Upper lobe of left lung (tissue), 6 donors: ENCODE data around the gene TTC12. TPM values are rescaled to one million over a fixed set of nuclear protein-coding genes. Genes with fewer than 3 reads are reported as not detected.

Experiments
- ATAC-seq, 2 donors: fragments of 200-7000 bp; cut with Tn5 transposase; one replicate each; pipeline ENCODE4 v1.9.1; 2022; ENCODE audit warnings: mild to moderate bottlenecking in 2 of 2, moderate library complexity in 2 of 2; ENCODE audit not compliant: low FRiP score in 2 of 2
- DNase-seq, 2 donors: peaks; one replicate each; pipeline ENCODE4 v3.0.0-alpha.2; 2019 to 2020
- H3K27ac ChIP-seq, 4 donors: fragments of 200-600 bp; sonication (generic); one replicate each; pipeline ENCODE4 v1.5.1; 2016 to 2019
- H3K27me3 ChIP-seq, 4 donors: fragments of 200-600 bp; sonication (generic); one replicate each; pipeline ENCODE4 v1.5.1; 2017 to 2019
- H3K36me3 ChIP-seq, 4 donors: fragments of 200-600 bp; sonication (generic); one replicate each; pipeline ENCODE4 v1.5.1; 2016 to 2019
- H3K4me1 ChIP-seq, 4 donors: fragments of 200-600 bp; sonication (generic); one replicate each; pipeline ENCODE4 v1.5.1; 2018 to 2019
- H3K4me3 ChIP-seq, 4 donors: fragments of 200-600 bp; sonication (generic); one replicate each; pipeline ENCODE4 v1.5.1; 2017 to 2019; ENCODE audit warnings: mild to moderate bottlenecking in 2 of 4, moderate library complexity in 1 of 4
- H3K9me3 ChIP-seq, 4 donors: fragments of 200-600 bp; sonication (generic); one replicate each; pipeline ENCODE4 v1.5.1; 2018 to 2019
- CTCF ChIP-seq, 6 experiments: fragments of 450-650 bp in 4 of 6; fragments of 200-600 bp in 2 of 6; sonication (generic) in 2 of 6; IDR thresholded peaks; one replicate each; pipeline ENCODE4 v1.5.1; 2016 to 2019; ENCODE audit warnings: antibody characterized with exemption in 6 of 6
- EP300 ChIP-seq, 4 donors: sonication (generic); formaldehyde crosslinking; IDR thresholded peaks; one replicate each; pipeline ENCODE4 v1.5.1; 2017; ENCODE audit warnings: antibody characterized with exemption in 4 of 4, control low read depth in 2 of 4
- POLR2A ChIP-seq, 4 donors: fragments of 450-650 bp; IDR thresholded peaks; one replicate each; pipeline ENCODE4 v1.5.1; 2016 to 2017; ENCODE audit warnings: antibody characterized with exemption in 4 of 4, mild to moderate bottlenecking in 2 of 4
- POLR2AphosphoS5 ChIP-seq, 2 donors: sonication (generic); formaldehyde crosslinking; IDR thresholded peaks; one replicate each; pipeline ENCODE4 v1.5.1; 2017; ENCODE audit warnings: antibody characterized with exemption in 2 of 2
- WGBS, 2 donors: methylation state at CpG; one replicate each; pipeline ENCODE4 v1.1.5; 2017 to 2018; 5-methylcytosine and 5-hydroxymethylcytosine counted together
- total RNA-seq, 6 donors: library from RNA; depleted of rRNA in 4 of 6; stranded (reverse); fragments of >200 nt in 4 of 6; gene quantifications; one replicate each; pipeline versions ENCODE4 v1.1.0 to v1.2.1, GENCODE V29; 2016 to 2021
- donor health status: DM: no; HTN: no; CAD: no; lungs with moderate emphysema.
- donor health status: DM: no; HTN: yes; CAD: no; lungs with severe emphysema.

The TTC12 gene
- total RNA-seq, 6 donors from 2014 or later: 11.6 to 56.7 (median 16.1) TPM

- no peaks in the 10 kb centered on the region for H3K9me3 ChIP-seq
- no peak overlapping the region for H3K4me3 ChIP-seq
- H3K27ac ChIP-seq: no peak overlapping the region
- WGBS, 2 donors: 67 to 79% methylated on average over 5 of the region's 5 CpGs
- no peak for DNase-seq
- no peak for TF ChIP-seq EP300 (IDR thresholded peaks at IDR 0.05)
- TF ChIP-seq POLR2A (IDR thresholded peaks at IDR 0.05): no peak
- no peak for TF ChIP-seq CTCF (IDR thresholded peaks at IDR 0.05)
- TF ChIP-seq POLR2AphosphoS5 (IDR thresholded peaks at IDR 0.05): no peak
- peaks cover 0 to 96% (median 51%) of the 10 kb centered on the region in 4 donors for H3K36me3 ChIP-seq
- no peaks in the 10 kb centered on the region for H3K27me3 ChIP-seq
- H3K4me1 ChIP-seq: no peaks in the 10 kb centered on the region
- no peak for ATAC-seq
These were observed 49.0 kb downstream of the TTC12 start for GRCh38 chr11:113363406-113363805.

GRCh38 chr11:113363996-113364641, 49.7 kb downstream of the TTC12 start:
- no peak for ATAC-seq
- Histone ChIP-seq H3K9me3 (no peaks in the 10 kb centered on the region), H3K4me3 (no peak overlapping the region), H3K4me1 (no peaks in the 10 kb centered on the region), H3K27ac (no peak overlapping the region), H3K27me3 (no peaks in the 10 kb centered on the region), H3K36me3 (peaks cover 0 to 94% (median 48%) of the 10 kb centered on the region in 4 donors)
- DNase-seq: no peak
- WGBS, 2 donors: 82% methylated on average over 6 to 7 of the region's 7 CpGs
- TF ChIP-seq CTCF (IDR thresholded peaks at IDR 0.05) (no peak), POLR2A (IDR thresholded peaks at IDR 0.05) (no peak), EP300 (IDR thresholded peaks at IDR 0.05) (no peak), POLR2AphosphoS5 (IDR thresholded peaks at IDR 0.05) (no peak)

- DNase-seq (no peak), ATAC-seq (no peak)
- H3K27me3 ChIP-seq: no peaks in the 10 kb centered on the region
- no peak overlapping the region for H3K27ac ChIP-seq
- H3K4me3 ChIP-seq: no peak overlapping the region
- H3K36me3 ChIP-seq: peaks cover 0 to 77% (median 37%) of the 10 kb centered on the region in 4 donors
- H3K9me3 ChIP-seq: no peaks in the 10 kb centered on the region
- 73 to 78% methylated on average over 4 to 5 of the region's 5 CpGs for WGBS, 2 donors
- TF ChIP-seq POLR2A (IDR thresholded peaks at IDR 0.05) (no peak), POLR2AphosphoS5 (IDR thresholded peaks at IDR 0.05) (no peak), CTCF (IDR thresholded peaks at IDR 0.05) (no peak), EP300 (IDR thresholded peaks at IDR 0.05) (no peak)
- no peaks in the 10 kb centered on the region for H3K4me1 ChIP-seq
These were observed 51.5 kb downstream of the TTC12 start for GRCh38 chr11:113365895-113366294.

- Histone ChIP-seq H3K9me3 (no peaks in the 10 kb centered on the region), H3K27me3 (no peaks in the 10 kb centered on the region), H3K27ac (no peak overlapping the region), H3K4me3 (no peak overlapping the region), H3K36me3 (peaks cover 0 to 43% (median 18%) of the 10 kb centered on the region in 4 donors), H3K4me1 (no peaks in the 10 kb centered on the region)
- TF ChIP-seq POLR2A (IDR thresholded peaks at IDR 0.05): no peak
- TF ChIP-seq EP300 (IDR thresholded peaks at IDR 0.05): no peak
- no peak for TF ChIP-seq CTCF (IDR thresholded peaks at IDR 0.05)
- no peak for TF ChIP-seq POLR2AphosphoS5 (IDR thresholded peaks at IDR 0.05)
- no peak for DNase-seq
- WGBS, 2 donors: 78 to 85% methylated on average over 1 to 3 of the region's 3 CpGs
- no peak for ATAC-seq
These were observed 55.0 kb downstream of the TTC12 start for GRCh38 chr11:113369411-113369810.

GRCh38 chr11:113370634-113371033, 56.3 kb downstream of the TTC12 start:
- DNase-seq: no peak
- no peaks in the 10 kb centered on the region for H3K4me1 ChIP-seq
- TF ChIP-seq POLR2AphosphoS5 (IDR thresholded peaks at IDR 0.05): no peak
- no peak for TF ChIP-seq POLR2A (IDR thresholded peaks at IDR 0.05)
- no peak for TF ChIP-seq CTCF (IDR thresholded peaks at IDR 0.05)
- TF ChIP-seq EP300 (IDR thresholded peaks at IDR 0.05): no peak
- H3K27ac ChIP-seq: no peak overlapping the region
- H3K4me3 ChIP-seq: no peak overlapping the region
- no peaks in the 10 kb centered on the region for H3K9me3 ChIP-seq
- peaks cover 0 to 31% (median 6%) of the 10 kb centered on the region in 4 donors for H3K36me3 ChIP-seq
- H3K27me3 ChIP-seq: no peaks in the 10 kb centered on the region
- no peak for ATAC-seq
- 76 to 83% methylated on average over 3 to 5 of the region's 5 CpGs for WGBS, 2 donors
